ENCODE results near the gene MBNL2. TPM values are rescaled to one million over a fixed set of nuclear protein-coding genes. Genes with fewer than 3 reads are reported as not detected.
A peak's percentile ranks its signal among the peaks of the same experiment; 100 is the strongest.

Gene MBNL2
- total RNA-seq, 1 experiment from 2014 or later = 0.85 TPM

- Mint-ChIP-seq H3K27me3 (ENCODE audit: low read depth) (no peaks in the 10 kb centered on the region; the same call in 1 of the 2 replicates), H3K27ac (no peak overlapping the region), H3K4me3 (no peak overlapping the region), H3K4me1 (no peaks in the 10 kb centered on the region), H3K36me3 (no peaks in the 10 kb centered on the region), H3K9me3 (no peaks in the 10 kb centered on the region)
- ChIA-PET POLR2A (no interaction called here), CTCF (interaction anchor here (0.6 to 2.0 kb wide), 9 partner anchors 9 to 240 kb away, joined by 3 to 16 read pairs (median 4); partner anchors contain the start of gene MBNL2)
- peak; percentile 53 for DNase-seq (ENCODE audit: low spot score)
- peak; percentile 83 for ATAC-seq
- TF ChIP-seq, protein P1, sequence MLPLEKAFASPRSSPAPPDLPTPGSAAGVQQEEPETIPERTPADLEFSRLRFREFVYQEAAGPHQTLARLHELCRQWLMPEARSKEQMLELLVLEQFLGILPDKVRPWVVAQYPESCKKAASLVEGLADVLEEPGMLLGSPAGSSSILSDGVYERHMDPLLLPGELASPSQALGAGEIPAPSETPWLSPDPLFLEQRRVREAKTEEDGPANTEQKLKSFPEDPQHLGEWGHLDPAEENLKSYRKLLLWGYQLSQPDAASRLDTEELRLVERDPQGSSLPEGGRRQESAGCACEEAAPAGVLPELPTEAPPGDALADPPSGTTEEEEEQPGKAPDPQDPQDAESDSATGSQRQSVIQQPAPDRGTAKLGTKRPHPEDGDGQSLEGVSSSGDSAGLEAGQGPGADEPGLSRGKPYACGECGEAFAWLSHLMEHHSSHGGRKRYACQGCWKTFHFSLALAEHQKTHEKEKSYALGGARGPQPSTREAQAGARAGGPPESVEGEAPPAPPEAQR (CRISPR knock-in tag; IDR thresholded peaks at IDR 0.05) = no peak
- TF ChIP-seq FOXP1 (CRISPR knock-in tag; IDR thresholded peaks at IDR 0.05; ENCODE audit: borderline replicate concordance) (no peak), ZNF416 (CRISPR knock-in tag; IDR thresholded peaks at IDR 0.05) (no peak), KAT7 (CRISPR knock-in tag; IDR thresholded peaks at IDR 0.05; ENCODE audit: borderline replicate concordance) (no peak), FOXJ3 (CRISPR knock-in tag; IDR thresholded peaks at IDR 0.05; ENCODE audit: borderline replicate concordance) (no peak), ATF1 (CRISPR knock-in tag; IDR thresholded peaks at IDR 0.05) (no peak), GABPB1 (CRISPR knock-in tag; IDR thresholded peaks at IDR 0.05) (no peak), OVOL2 (CRISPR knock-in tag; IDR thresholded peaks at IDR 0.05; ENCODE audit: borderline replicate concordance) (no peak), ZNF671 (CRISPR knock-in tag; IDR thresholded peaks at IDR 0.05) (no peak), CBFB (CRISPR knock-in tag; IDR thresholded peaks at IDR 0.05; ENCODE audit: low read depth) (no peak), TEAD1 (CRISPR knock-in tag; IDR thresholded peaks at IDR 0.05) (no peak), JUN (CRISPR knock-in tag; IDR thresholded peaks at IDR 0.05) (no peak), ZNF423 (CRISPR knock-in tag; IDR thresholded peaks at IDR 0.05) (no peak), ZMAT4 (CRISPR knock-in tag; IDR thresholded peaks at IDR 0.05) (no peak)
- TF ChIP-seq, protein P2, sequence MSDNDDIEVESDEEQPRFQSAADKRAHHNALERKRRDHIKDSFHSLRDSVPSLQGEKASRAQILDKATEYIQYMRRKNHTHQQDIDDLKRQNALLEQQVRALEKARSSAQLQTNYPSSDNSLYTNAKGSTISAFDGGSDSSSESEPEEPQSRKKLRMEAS (CRISPR knock-in tag; IDR thresholded peaks at IDR 0.05) = no peak
- TF ChIP-seq, protein P3, sequence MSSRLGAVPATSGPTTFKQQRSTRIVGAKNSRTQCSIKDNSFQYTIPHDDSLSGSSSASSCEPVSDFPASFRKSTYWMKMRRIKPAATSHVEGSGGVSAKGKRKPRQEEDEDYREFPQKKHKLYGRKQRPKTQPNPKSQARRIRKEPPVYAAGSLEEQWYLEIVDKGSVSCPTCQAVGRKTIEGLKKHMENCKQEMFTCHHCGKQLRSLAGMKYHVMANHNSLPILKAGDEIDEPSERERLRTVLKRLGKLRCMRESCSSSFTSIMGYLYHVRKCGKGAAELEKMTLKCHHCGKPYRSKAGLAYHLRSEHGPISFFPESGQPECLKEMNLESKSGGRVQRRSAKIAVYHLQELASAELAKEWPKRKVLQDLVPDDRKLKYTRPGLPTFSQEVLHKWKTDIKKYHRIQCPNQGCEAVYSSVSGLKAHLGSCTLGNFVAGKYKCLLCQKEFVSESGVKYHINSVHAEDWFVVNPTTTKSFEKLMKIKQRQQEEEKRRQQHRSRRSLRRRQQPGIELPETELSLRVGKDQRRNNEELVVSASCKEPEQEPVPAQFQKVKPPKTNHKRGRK (CRISPR knock-in tag; IDR thresholded peaks at IDR 0.05; ENCODE audit: borderline replicate concordance) = no peak
- TF ChIP-seq, protein P4, sequence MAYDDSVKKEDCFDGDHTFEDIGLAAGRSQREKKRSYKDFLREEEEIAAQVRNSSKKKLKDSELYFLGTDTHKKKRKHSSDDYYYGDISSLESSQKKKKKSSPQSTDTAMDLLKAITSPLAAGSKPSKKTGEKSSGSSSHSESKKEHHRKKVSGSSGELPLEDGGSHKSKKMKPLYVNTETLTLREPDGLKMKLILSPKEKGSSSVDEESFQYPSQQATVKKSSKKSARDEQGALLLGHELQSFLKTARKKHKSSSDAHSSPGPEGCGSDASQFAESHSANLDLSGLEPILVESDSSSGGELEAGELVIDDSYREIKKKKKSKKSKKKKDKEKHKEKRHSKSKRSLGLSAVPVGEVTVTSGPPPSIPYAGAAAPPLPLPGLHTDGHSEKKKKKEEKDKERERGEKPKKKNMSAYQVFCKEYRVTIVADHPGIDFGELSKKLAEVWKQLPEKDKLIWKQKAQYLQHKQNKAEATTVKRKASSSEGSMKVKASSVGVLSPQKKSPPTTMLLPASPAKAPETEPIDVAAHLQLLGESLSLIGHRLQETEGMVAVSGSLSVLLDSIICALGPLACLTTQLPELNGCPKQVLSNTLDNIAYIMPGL (CRISPR knock-in tag; IDR thresholded peaks at IDR 0.05) = no peak
- TF ChIP-seq, protein P5, sequence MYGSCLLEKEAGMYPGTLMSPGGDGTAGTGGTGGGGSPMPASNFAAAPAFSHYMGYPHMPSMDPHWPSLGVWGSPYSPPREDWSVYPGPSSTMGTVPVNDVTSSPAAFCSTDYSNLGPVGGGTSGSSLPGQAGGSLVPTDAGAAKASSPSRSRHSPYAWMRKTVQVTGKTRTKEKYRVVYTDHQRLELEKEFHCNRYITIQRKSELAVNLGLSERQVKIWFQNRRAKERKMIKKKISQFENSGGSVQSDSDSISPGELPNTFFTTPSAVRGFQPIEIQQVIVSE (CRISPR knock-in tag; IDR thresholded peaks at IDR 0.05; ENCODE audit: borderline replicate concordance) = no peak
Measured at GRCh38 chr13:97344265-97345175, 122.4 kb downstream of the MBNL2 start.

- H3K36me3 Mint-ChIP-seq = peaks cover 6% of the 10 kb centered on the region; the same call in 1 of the 2 replicates
- POLR2A ChIA-PET = no interaction called here
- CTCF ChIA-PET = interaction anchor here (1.3 kb wide), 1 partner anchor 236 kb away, joined by 5 read pairs; no protein-coding TSS in a partner anchor
- no peaks in the 10 kb centered on the region for H3K4me1 Mint-ChIP-seq
- no peak overlapping the region for H3K27ac Mint-ChIP-seq
- no peak for DNase-seq (ENCODE audit: low spot score)
- no peak overlapping the region for H3K4me3 Mint-ChIP-seq
- H3K27me3 Mint-ChIP-seq (ENCODE audit: low read depth) = no peaks in the 10 kb centered on the region; the same call in 1 of the 2 replicates
- peaks cover 7% of the 10 kb centered on the region for H3K9me3 Mint-ChIP-seq
- no peak for ATAC-seq
- TF ChIP-seq, protein P4 (CRISPR knock-in tag; IDR thresholded peaks at IDR 0.05) = no peak
- TF ChIP-seq JAZF1 (CRISPR knock-in tag; IDR thresholded peaks at IDR 0.05) (no peak), GRHL2 (CRISPR knock-in tag; IDR thresholded peaks at IDR 0.05; ENCODE audit: insufficient replicate concordance, severe bottlenecking) (no peak), MXD4 (CRISPR knock-in tag; IDR thresholded peaks at IDR 0.05; ENCODE audit: borderline replicate concordance) (no peak), FOXJ3 (CRISPR knock-in tag; IDR thresholded peaks at IDR 0.05; ENCODE audit: borderline replicate concordance) (no peak), ZMAT4 (CRISPR knock-in tag; IDR thresholded peaks at IDR 0.05) (no peak), GABPB1 (CRISPR knock-in tag; IDR thresholded peaks at IDR 0.05) (no peak), NR3C1 (CRISPR knock-in tag; conservative IDR thresholded peaks at IDR 0.05; ENCODE audit: low read depth) (no peak), PRRX2 (CRISPR knock-in tag; IDR thresholded peaks at IDR 0.05) (no peak), GTF2I (CRISPR knock-in tag; conservative IDR thresholded peaks at IDR 0.05) (no peak)
- TF ChIP-seq, protein P5 (CRISPR knock-in tag; IDR thresholded peaks at IDR 0.05; ENCODE audit: borderline replicate concordance) = no peak
Measured at GRCh38 chr13:97346097-97346496, 124.0 kb downstream of the MBNL2 start.
